ENCODE results near the gene GZMH.

Gene GZMH

GRCh38 chr14:24630087-24630871 lies 20.8 kb upstream of the GZMH start:
- no peaks in the 10 kb centered on the region for H3K36me3 ChIP-seq (ENCODE audit: control insufficient read depth, insufficient read depth, low read length)
- H3K27ac ChIP-seq (ENCODE audit: insufficient read depth, low read length, poor library complexity, severe bottlenecking), result no peak overlapping the region
- H3K4me3 ChIP-seq (ENCODE audit: insufficient read depth, low read depth, low read length, poor library complexity, severe bottlenecking), result no peak overlapping the region
- H3K4me1 ChIP-seq (ENCODE audit: control insufficient read depth, insufficient read depth, low read length, poor library complexity, severe bottlenecking), result no peaks in the 10 kb centered on the region
- no peaks in the 10 kb centered on the region for H3K27me3 ChIP-seq (replicated peaks; ENCODE audit: control insufficient read depth, insufficient read depth, low read length, poor library complexity, severe bottlenecking)
- H3K9me3 ChIP-seq (ENCODE audit: control insufficient read depth, low read length), result no peaks in the 10 kb centered on the region
- no peak for DNase-seq

GRCh38 chr14:24629521-24629920 lies 20.0 kb upstream of the GZMH start:
- Histone ChIP-seq H3K4me1 (ENCODE audit: control insufficient read depth, insufficient read depth, low read length, poor library complexity, severe bottlenecking) (no peaks in the 10 kb centered on the region), H3K36me3 (ENCODE audit: control insufficient read depth, insufficient read depth, low read length) (no peaks in the 10 kb centered on the region), H3K9me3 (ENCODE audit: control insufficient read depth, low read length) (no peaks in the 10 kb centered on the region), H3K4me3 (ENCODE audit: insufficient read depth, low read depth, low read length, poor library complexity, severe bottlenecking) (no peak overlapping the region), H3K27ac (ENCODE audit: insufficient read depth, low read length, poor library complexity, severe bottlenecking) (no peak overlapping the region), H3K27me3 (replicated peaks; ENCODE audit: control insufficient read depth, insufficient read depth, low read length, poor library complexity, severe bottlenecking) (no peaks in the 10 kb centered on the region)
- DNase-seq, result no peak

- no peak for DNase-seq
- H3K27ac ChIP-seq (ENCODE audit: insufficient read depth, low read length, poor library complexity, severe bottlenecking), result no peak overlapping the region
- H3K4me3 ChIP-seq (ENCODE audit: insufficient read depth, low read depth, low read length, poor library complexity, severe bottlenecking), result no peak overlapping the region
- H3K9me3 ChIP-seq (ENCODE audit: control insufficient read depth, low read length), result no peaks in the 10 kb centered on the region
- no peaks in the 10 kb centered on the region for H3K4me1 ChIP-seq (ENCODE audit: control insufficient read depth, insufficient read depth, low read length, poor library complexity, severe bottlenecking)
- H3K36me3 ChIP-seq (ENCODE audit: control insufficient read depth, insufficient read depth, low read length), result no peaks in the 10 kb centered on the region
- H3K27me3 ChIP-seq (replicated peaks; ENCODE audit: control insufficient read depth, insufficient read depth, low read length, poor library complexity, severe bottlenecking), result no peaks in the 10 kb centered on the region
These were observed 4.3 kb upstream of the GZMH start for GRCh38 chr14:24613747-24614146.

- Histone ChIP-seq H3K27ac (ENCODE audit: insufficient read depth, low read length, poor library complexity, severe bottlenecking) (no peak overlapping the region), H3K36me3 (ENCODE audit: control insufficient read depth, insufficient read depth, low read length) (no peaks in the 10 kb centered on the region), H3K9me3 (ENCODE audit: control insufficient read depth, low read length) (no peaks in the 10 kb centered on the region), H3K4me1 (ENCODE audit: control insufficient read depth, insufficient read depth, low read length, poor library complexity, severe bottlenecking) (no peaks in the 10 kb centered on the region), H3K27me3 (replicated peaks; ENCODE audit: control insufficient read depth, insufficient read depth, low read length, poor library complexity, severe bottlenecking) (no peaks in the 10 kb centered on the region), H3K4me3 (ENCODE audit: insufficient read depth, low read depth, low read length, poor library complexity, severe bottlenecking) (no peak overlapping the region)
- DNase-seq, result no peak
These were observed 3.8 kb upstream of the GZMH start for GRCh38 chr14:24613241-24613640.

- Histone ChIP-seq H3K4me3 (ENCODE audit: insufficient read depth, low read depth, low read length, poor library complexity, severe bottlenecking) (no peak overlapping the region), H3K27me3 (replicated peaks; ENCODE audit: control insufficient read depth, insufficient read depth, low read length, poor library complexity, severe bottlenecking) (no peaks in the 10 kb centered on the region), H3K9me3 (ENCODE audit: control insufficient read depth, low read length) (no peaks in the 10 kb centered on the region), H3K27ac (ENCODE audit: insufficient read depth, low read length, poor library complexity, severe bottlenecking) (no peak overlapping the region), H3K4me1 (ENCODE audit: control insufficient read depth, insufficient read depth, low read length, poor library complexity, severe bottlenecking) (no peaks in the 10 kb centered on the region), H3K36me3 (ENCODE audit: control insufficient read depth, insufficient read depth, low read length) (no peaks in the 10 kb centered on the region)
- DNase-seq, result no peak
These were observed 2.7 kb upstream of the GZMH start for GRCh38 chr14:24612196-24612595.

- Histone ChIP-seq H3K4me3 (ENCODE audit: insufficient read depth, low read depth, low read length, poor library complexity, severe bottlenecking) (no peak overlapping the region), H3K27ac (ENCODE audit: insufficient read depth, low read length, poor library complexity, severe bottlenecking) (no peak overlapping the region), H3K36me3 (ENCODE audit: control insufficient read depth, insufficient read depth, low read length) (no peaks in the 10 kb centered on the region), H3K4me1 (ENCODE audit: control insufficient read depth, insufficient read depth, low read length, poor library complexity, severe bottlenecking) (peaks cover 2% of the 10 kb centered on the region), H3K9me3 (ENCODE audit: control insufficient read depth, low read length) (no peaks in the 10 kb centered on the region), H3K27me3 (replicated peaks; ENCODE audit: control insufficient read depth, insufficient read depth, low read length, poor library complexity, severe bottlenecking) (no peaks in the 10 kb centered on the region)
- no peak for DNase-seq
These were observed 1.6 kb downstream of the GZMH start for GRCh38 chr14:24607635-24608514.

- H3K4me3 ChIP-seq (ENCODE audit: insufficient read depth, low read depth, low read length, poor library complexity, severe bottlenecking), result no peak overlapping the region
- peaks cover 2% of the 10 kb centered on the region for H3K4me1 ChIP-seq (ENCODE audit: control insufficient read depth, insufficient read depth, low read length, poor library complexity, severe bottlenecking)
- H3K36me3 ChIP-seq (ENCODE audit: control insufficient read depth, insufficient read depth, low read length), result no peaks in the 10 kb centered on the region
- H3K27ac ChIP-seq (ENCODE audit: insufficient read depth, low read length, poor library complexity, severe bottlenecking), result no peak overlapping the region
- no peaks in the 10 kb centered on the region for H3K27me3 ChIP-seq (replicated peaks; ENCODE audit: control insufficient read depth, insufficient read depth, low read length, poor library complexity, severe bottlenecking)
- no peaks in the 10 kb centered on the region for H3K9me3 ChIP-seq (ENCODE audit: control insufficient read depth, low read length)
- no peak for DNase-seq
These were observed 2.4 kb downstream of the GZMH start for GRCh38 chr14:24607081-24607480.

GRCh38 chr14:24606297-24606696 lies 3.2 kb downstream of the GZMH start:
- Histone ChIP-seq H3K27ac (ENCODE audit: insufficient read depth, low read length, poor library complexity, severe bottlenecking) (no peak overlapping the region), H3K4me1 (ENCODE audit: control insufficient read depth, insufficient read depth, low read length, poor library complexity, severe bottlenecking) (peaks cover 2% of the 10 kb centered on the region), H3K36me3 (ENCODE audit: control insufficient read depth, insufficient read depth, low read length) (no peaks in the 10 kb centered on the region), H3K4me3 (ENCODE audit: insufficient read depth, low read depth, low read length, poor library complexity, severe bottlenecking) (no peak overlapping the region), H3K27me3 (replicated peaks; ENCODE audit: control insufficient read depth, insufficient read depth, low read length, poor library complexity, severe bottlenecking) (no peaks in the 10 kb centered on the region), H3K9me3 (ENCODE audit: control insufficient read depth, low read length) (no peaks in the 10 kb centered on the region)
- DNase-seq, result no peak

GRCh38 chr14:24605435-24606190 lies 3.9 kb downstream of the GZMH start:
- H3K9me3 ChIP-seq (ENCODE audit: control insufficient read depth, low read length), result no peaks in the 10 kb centered on the region
- DNase-seq, result peak; percentile 15 to 25 (median 19)
- no peak overlapping the region for H3K4me3 ChIP-seq (ENCODE audit: insufficient read depth, low read depth, low read length, poor library complexity, severe bottlenecking)
- H3K27me3 ChIP-seq (replicated peaks; ENCODE audit: control insufficient read depth, insufficient read depth, low read length, poor library complexity, severe bottlenecking), result no peaks in the 10 kb centered on the region
- H3K4me1 ChIP-seq (ENCODE audit: control insufficient read depth, insufficient read depth, low read length, poor library complexity, severe bottlenecking), result peaks cover 2% of the 10 kb centered on the region
- H3K36me3 ChIP-seq (ENCODE audit: control insufficient read depth, insufficient read depth, low read length), result no peaks in the 10 kb centered on the region
- no peak overlapping the region for H3K27ac ChIP-seq (ENCODE audit: insufficient read depth, low read length, poor library complexity, severe bottlenecking)

Measured in effector memory CD4-positive, alpha-beta T cell (primary cell).